Measurements from ENCODE around the gene ABCA1.

Gene ABCA1

DNA sequence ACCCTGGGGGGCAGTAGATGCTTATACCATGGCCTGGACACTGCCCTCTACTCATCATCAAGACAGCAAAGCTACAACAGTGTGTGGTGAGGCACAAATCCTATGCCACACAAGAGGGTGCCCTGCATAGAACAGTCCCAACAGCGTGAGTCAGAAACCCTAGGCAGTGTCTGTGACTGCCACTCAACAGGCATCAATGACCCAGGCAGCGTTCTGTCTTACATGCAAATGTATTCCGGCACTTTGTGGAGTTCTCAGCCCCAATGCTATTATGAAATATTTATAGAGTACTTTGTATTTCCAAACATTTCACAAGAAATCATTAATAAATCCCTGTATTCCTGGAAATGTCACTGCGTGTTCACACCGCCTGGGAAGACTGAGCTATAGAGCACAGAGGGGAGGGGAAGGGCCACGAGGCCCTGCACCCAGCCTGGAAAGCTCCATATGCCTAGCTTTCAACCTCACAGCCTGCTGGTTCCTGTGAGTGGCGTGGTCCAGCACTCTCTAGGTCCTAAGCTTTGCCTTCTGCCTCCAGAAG is 86.3 kb downstream of the ABCA1 start:
- TF ChIP-seq, protein P1, sequence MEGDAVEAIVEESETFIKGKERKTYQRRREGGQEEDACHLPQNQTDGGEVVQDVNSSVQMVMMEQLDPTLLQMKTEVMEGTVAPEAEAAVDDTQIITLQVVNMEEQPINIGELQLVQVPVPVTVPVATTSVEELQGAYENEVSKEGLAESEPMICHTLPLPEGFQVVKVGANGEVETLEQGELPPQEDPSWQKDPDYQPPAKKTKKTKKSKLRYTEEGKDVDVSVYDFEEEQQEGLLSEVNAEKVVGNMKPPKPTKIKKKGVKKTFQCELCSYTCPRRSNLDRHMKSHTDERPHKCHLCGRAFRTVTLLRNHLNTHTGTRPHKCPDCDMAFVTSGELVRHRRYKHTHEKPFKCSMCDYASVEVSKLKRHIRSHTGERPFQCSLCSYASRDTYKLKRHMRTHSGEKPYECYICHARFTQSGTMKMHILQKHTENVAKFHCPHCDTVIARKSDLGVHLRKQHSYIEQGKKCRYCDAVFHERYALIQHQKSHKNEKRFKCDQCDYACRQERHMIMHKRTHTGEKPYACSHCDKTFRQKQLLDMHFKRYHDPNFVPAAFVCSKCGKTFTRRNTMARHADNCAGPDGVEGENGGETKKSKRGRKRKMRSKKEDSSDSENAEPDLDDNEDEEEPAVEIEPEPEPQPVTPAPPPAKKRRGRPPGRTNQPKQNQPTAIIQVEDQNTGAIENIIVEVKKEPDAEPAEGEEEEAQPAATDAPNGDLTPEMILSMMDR (IDR thresholded peaks at IDR 0.05; ENCODE audit: control insufficient read depth, insufficient read depth, low read depth, low read length, missing control alignments) = no peak
- no peak overlapping the region for H3K4me3 ChIP-seq (ENCODE audit: control insufficient read depth, low read depth, low read length)
- no peak for DNase-seq (ENCODE audit: low read depth)

DNA sequence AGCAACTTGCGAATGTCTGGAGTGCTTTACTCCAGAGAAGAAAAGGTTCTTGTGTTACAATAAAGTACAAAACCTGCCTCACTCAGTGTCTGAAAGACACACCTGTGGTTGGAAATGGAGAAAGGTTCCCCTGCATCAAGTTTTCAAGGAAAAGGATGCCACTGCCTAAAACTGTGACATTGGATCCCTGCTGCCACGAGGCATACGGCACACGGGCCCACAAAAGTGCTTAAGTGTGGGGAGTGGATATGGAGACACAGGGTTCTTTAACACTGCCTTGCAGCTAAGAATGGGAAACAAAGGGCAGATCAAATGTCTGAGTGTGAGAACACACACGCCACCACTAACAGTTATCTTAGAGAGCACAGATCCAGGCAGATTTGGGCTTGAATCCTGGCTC is 89.0 kb downstream of the ABCA1 start:
- no peak for DNase-seq (ENCODE audit: low read depth)
- TF ChIP-seq, protein P1 (IDR thresholded peaks at IDR 0.05; ENCODE audit: control insufficient read depth, insufficient read depth, low read depth, low read length, missing control alignments) = no peak

DNA sequence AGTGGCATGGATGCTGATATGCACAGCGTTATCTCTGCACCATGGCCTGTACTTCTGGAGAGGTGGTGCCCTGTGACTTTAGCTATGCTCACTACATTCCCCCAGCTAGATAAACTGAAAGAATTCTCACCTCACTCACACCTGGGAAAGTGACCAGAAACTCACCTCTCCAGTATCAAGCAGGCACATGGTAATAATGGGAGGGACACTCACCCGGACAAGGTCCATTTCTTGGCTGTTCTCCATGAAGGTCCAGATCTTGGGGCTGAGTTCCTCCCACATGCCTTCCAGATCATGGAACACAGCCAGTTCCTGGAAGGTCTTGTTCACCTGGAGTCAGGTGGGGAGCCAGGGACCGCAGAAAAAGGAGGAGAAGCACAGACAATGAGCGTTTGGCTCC is 91.2 kb downstream of the ABCA1 start:
- no peak overlapping the region for H3K4me3 ChIP-seq (ENCODE audit: control insufficient read depth, low read depth, low read length)
- TF ChIP-seq, protein P1 (IDR thresholded peaks at IDR 0.05; ENCODE audit: control insufficient read depth, insufficient read depth, low read depth, low read length, missing control alignments) = no peak

More for the DNA sequence above, 89.0 kb downstream of the ABCA1 start:
- no peak overlapping the region for H3K4me3 ChIP-seq (ENCODE audit: control insufficient read depth, low read depth, low read length)

DNA sequence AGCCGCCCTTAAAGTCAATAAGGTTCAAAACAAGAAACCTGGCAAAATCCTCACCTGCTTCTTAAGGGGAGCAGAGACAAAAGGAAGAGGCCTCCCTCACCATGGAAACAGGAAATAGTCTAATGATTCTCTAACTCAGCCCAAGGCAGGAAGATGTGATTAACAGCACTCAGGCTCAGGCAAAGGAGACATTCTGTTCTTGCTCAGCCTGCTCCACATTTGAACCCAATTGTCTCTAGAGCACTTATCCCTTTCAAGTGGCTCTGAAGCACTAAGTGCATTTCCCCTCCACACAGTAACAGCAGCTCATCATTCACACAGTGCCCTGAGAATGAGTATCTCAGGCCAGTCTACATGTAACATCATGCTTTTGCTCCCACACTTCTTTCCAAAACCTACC is 91.7 kb downstream of the ABCA1 start:
- H3K4me3 ChIP-seq (ENCODE audit: control insufficient read depth, low read depth, low read length) = no peak overlapping the region
- DNase-seq (ENCODE audit: low read depth) = no peak
- TF ChIP-seq, protein P1 (IDR thresholded peaks at IDR 0.05; ENCODE audit: control insufficient read depth, insufficient read depth, low read depth, low read length, missing control alignments) = no peak

More for the DNA sequence above, 91.2 kb downstream of the ABCA1 start:
- DNase-seq (ENCODE audit: low read depth) = no peak

DNA sequence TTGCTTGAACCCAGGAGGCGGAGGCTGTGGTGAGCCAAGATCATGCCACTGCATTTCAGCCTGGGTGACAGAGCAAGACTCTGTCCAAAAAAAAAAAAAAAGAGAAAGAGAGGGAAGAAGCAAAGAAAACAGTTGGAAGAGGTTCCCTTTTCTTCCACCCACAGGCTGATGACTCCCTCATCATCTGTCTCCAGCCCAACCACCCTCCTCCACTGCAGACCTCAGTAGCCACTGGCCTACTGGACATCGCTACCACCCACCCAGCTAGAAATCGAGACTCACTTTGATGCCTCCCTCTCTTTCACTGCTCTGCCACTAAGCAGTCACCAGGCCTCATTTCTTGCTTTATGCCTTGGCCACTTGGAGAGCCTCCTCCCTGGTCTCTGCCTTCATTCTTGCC is 92.8 kb downstream of the ABCA1 start:
- no peak for DNase-seq (ENCODE audit: low read depth)

DNA sequence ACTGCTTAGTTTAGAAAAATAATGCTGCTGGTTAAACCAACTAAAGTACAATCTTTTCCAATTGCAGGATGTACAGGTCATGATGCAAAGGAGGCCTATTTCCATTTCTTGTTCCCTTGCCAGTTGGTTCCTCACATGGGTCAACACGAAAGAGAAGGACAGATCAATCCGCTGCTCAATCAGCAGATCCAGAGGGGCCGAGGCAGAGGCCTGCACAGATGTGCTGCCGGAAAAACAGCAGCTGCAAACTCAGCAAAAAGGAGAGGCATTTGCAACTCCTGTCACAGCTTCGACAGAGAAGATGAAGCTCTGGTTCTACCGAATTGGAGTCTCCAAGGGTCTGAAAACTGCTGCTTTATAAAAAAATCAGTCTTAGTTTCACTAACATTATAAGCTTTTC is 94.3 kb downstream of the ABCA1 start:
- H3K4me3 ChIP-seq (ENCODE audit: control insufficient read depth, low read depth, low read length) = no peak overlapping the region
- DNase-seq (ENCODE audit: low read depth) = no peak
- TF ChIP-seq, protein P1 (IDR thresholded peaks at IDR 0.05; ENCODE audit: control insufficient read depth, insufficient read depth, low read depth, low read length, missing control alignments) = no peak

More for the DNA sequence above, 92.8 kb downstream of the ABCA1 start:
- H3K4me3 ChIP-seq (ENCODE audit: control insufficient read depth, low read depth, low read length) = no peak overlapping the region
- TF ChIP-seq, protein P1 (IDR thresholded peaks at IDR 0.05; ENCODE audit: control insufficient read depth, insufficient read depth, low read depth, low read length, missing control alignments) = no peak

DNA sequence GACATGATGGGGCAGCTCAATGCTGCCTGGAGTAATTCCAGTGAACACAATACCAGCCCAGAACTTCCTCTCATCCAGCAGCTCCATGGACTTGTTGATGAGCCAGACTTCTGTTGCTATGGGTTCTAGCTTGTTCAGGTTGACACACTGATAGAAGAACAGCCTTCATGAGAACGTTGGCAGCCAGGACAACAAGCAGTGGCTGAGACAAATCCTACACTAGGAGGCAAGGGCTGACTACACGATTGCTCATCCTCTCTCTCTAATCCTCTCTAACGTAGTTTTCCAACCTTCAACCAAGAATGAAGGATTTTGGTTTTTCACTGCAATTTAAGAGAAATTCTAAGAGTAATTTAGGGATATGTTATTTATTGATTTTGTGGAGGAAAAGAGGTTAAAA is 96.3 kb downstream of the ABCA1 start:
- peak; percentile 49 for DNase-seq (ENCODE audit: low read depth)
- TF ChIP-seq, protein P1 (IDR thresholded peaks at IDR 0.05; ENCODE audit: control insufficient read depth, insufficient read depth, low read depth, low read length, missing control alignments) = no peak
- no peak overlapping the region for H3K4me3 ChIP-seq (ENCODE audit: control insufficient read depth, low read depth, low read length)

Data from AG09309 (cell line).